ENCODE measurements around the gene RER1.

The RER1 gene

GRCh38 chr1:2391041-2391930, at the start of gene RER1, which contains the start of gene MORN1:
Gene RER1, plus strand, starts transcription at chr1:2391841. Its CDS starts 3,950 bp downstream, at chr1:2395791.
Gene MORN1, minus strand, starts transcription at chr1:2391554. Its CDS starts 21 bp downstream, at chr1:2391533.
- peak; percentile 99 for DNase-seq (ENCODE audit: low spot score)

- DNase-seq (ENCODE audit: low spot score) = no peak
Measured at GRCh38 chr1:2342384-2343022, 49.1 kb upstream of the RER1 start.

GRCh38 chr1:2343023-2343935, 48.4 kb upstream of the RER1 start:
- no peak for DNase-seq (ENCODE audit: low spot score)

- no peak for DNase-seq (ENCODE audit: low spot score)
Measured at GRCh38 chr1:2344121-2344681, 47.4 kb upstream of the RER1 start.

- DNase-seq (ENCODE audit: low spot score) = no peak
Measured at GRCh38 chr1:2344744-2345296, 46.8 kb upstream of the RER1 start.

- DNase-seq (ENCODE audit: low spot score) = no peak
Measured at GRCh38 chr1:2345297-2346075, 46.2 kb upstream of the RER1 start.

- no peak for DNase-seq (ENCODE audit: low spot score)
Measured at GRCh38 chr1:2346691-2347408, 44.8 kb upstream of the RER1 start.

- no peak for DNase-seq (ENCODE audit: low spot score)
Measured at GRCh38 chr1:2347409-2347785, 44.2 kb upstream of the RER1 start.

GRCh38 chr1:2347896-2348295, 43.7 kb upstream of the RER1 start:
- no peak for DNase-seq (ENCODE audit: low spot score)

GRCh38 chr1:2348346-2349325, 43.0 kb upstream of the RER1 start:
- no peak for DNase-seq (ENCODE audit: low spot score)

GRCh38 chr1:2349806-2350205, 41.8 kb upstream of the RER1 start:
- no peak for DNase-seq (ENCODE audit: low spot score)

GRCh38 chr1:2350501-2350900, 41.1 kb upstream of the RER1 start:
- no peak for DNase-seq (ENCODE audit: low spot score)

GRCh38 chr1:2350911-2351655, 40.6 kb upstream of the RER1 start:
- no peak for DNase-seq (ENCODE audit: low spot score)

GRCh38 chr1:2351723-2352122, 39.9 kb upstream of the RER1 start:
- DNase-seq (ENCODE audit: low spot score) = no peak

GRCh38 chr1:2352341-2352896, 39.2 kb upstream of the RER1 start:
- no peak for DNase-seq (ENCODE audit: low spot score)

- DNase-seq (ENCODE audit: low spot score) = no peak
Measured at GRCh38 chr1:2352897-2353550, 38.6 kb upstream of the RER1 start.

All from putamen (tissue), 1 donor.